CD4-positive, alpha-beta T cell treated with Interleukin-15 for 1 hour (primary cell): ENCODE measurements around the gene NUP62.

ENCODE experiments used
- DNase-seq: peaks from one replicate; pipeline ENCODE4 v3.0.0-alpha.2; 2020

The NUP62 gene

DNA sequence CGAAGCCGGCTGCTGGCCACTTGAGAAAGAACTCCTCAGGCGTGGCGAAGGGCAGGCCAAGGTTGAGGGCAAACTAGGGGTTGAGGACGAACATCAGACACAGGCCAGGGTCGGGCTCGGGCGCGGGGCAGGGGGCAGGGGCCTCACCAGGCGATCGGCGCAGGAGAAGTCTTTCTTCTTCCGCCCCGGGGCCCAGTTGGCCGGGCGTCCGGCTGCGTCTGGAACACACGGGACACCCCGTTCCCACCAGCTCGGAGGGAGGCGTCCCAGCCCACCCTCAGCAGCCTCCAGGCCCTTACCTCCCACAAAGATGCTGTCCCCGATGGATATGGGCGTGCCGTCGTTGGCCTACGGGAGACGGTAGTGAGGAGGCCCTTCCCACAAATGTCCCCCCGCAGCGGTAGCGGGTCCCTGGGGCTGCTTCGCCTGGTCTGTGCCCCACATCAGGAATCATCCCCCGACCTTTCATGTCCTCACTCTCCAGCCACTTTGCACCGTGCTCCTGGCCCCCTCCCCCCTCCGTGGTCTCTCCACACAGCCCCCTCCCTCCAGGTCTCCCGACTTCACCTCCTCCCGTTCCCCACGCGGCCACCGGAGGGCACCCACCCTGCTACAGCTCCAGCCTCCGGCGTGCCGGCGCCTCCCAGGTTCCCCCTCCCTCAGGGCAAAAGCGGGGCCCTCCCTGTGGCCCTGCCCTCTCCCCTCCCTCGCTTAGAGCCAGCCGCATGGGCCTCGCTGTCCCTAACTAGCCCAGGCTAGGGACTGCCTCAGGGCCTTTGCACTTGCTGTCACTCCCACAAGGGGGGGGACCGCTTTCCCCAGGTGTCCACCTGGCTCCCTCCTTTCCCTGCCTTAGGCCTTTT, 66.7 kb downstream of the NUP62 start:
- no peak for DNase-seq

DNA sequence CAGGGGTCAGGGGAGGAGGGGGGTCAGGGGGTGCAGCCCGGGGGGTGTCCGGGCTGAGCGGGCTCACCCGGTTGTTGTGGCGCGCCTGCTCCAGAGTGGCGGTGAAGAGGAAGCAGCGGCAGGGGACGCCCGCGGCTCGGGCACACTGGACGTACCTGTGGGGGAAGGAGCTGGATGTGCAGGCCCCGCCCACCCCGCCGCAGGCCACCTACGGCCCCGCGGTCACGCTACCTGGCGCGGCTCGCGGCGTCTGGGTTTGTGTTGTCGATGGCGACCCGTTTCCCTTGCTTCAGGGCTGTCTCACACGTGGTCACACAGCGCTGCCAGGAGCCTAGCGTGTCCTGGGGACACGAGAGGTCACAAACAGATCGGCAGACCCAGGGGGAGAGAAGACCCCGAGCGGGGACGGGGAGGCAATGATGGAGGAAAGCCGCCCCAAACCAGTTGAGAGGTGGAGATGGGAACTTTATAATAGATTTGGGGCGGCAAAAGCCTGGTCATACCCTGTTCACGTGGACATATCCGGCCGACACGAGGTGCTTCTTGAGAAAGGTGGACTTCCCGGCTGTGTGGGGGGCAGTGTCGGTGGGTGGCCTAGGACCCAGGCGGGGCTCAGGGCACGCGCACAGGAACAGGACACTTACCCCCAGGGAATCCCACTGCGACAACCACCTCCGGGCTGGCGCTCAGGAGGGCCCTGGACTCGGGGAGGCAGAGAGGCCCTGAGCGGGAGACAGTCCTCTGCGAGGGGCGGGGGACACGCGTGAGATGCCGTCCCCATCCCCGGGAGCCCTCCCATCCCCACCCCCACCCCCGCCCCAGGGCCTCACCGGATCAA, 67.5 kb downstream of the NUP62 start:
- DNase-seq = no peak

DNA sequence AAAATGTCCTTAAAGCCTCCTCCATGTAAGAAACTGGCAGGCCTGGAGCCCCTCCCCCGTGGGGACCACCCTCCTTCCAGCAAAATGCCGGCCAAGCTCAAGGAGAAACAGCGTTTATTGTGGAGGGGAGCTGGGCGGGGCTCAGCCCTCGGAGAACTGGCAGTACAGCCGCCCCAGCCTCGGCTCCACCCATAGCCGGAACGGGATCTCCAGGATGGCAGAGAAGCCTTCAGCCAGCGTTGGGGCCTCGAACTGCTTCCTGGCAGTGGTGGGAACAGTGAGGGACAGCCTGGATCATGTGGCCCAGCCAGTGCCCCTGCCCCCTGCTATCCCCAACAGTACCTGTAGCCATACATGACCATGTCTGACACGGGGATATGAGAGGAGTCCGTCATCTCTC, 68.2 kb downstream of the NUP62 start:
- DNase-seq = no peak

DNA sequence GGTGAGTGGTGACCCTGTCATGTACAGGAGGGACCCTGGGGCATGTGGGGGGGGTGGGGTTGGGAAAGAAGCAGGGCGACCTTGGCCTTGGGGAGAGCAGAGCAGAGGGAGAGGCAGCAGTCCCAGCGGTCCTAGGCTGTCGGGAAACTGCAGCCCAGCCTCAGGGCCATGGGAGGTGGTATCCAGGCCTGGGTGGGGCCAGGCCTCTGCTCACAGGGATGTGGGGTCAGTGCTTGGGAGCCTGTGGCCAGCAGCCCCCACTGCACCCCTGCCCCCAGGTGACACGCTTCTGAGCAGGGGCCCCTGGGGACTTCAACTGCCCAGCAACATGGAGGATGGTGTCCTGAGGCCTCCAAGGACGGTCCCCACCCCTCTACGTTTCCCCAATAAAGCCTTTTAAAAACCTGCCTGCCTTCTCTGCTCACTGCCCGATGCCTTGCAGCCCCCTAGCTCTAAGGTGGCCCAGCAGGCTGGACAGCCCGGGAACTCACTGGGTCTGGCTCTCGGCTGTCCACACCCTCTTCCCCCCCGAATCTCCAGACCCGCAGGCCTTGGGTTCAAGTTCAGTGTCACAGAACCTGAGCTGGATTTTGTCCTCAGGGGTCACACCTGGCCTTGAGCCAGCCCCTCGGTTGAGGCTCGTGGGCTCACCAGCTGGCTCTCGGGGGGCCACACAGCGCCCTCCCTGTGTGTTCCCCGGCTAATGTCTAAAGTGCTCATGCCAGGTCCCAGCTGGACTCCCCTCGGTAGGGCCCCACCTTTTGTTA, 68.8 kb downstream of the NUP62 start:
- no peak for DNase-seq

DNA sequence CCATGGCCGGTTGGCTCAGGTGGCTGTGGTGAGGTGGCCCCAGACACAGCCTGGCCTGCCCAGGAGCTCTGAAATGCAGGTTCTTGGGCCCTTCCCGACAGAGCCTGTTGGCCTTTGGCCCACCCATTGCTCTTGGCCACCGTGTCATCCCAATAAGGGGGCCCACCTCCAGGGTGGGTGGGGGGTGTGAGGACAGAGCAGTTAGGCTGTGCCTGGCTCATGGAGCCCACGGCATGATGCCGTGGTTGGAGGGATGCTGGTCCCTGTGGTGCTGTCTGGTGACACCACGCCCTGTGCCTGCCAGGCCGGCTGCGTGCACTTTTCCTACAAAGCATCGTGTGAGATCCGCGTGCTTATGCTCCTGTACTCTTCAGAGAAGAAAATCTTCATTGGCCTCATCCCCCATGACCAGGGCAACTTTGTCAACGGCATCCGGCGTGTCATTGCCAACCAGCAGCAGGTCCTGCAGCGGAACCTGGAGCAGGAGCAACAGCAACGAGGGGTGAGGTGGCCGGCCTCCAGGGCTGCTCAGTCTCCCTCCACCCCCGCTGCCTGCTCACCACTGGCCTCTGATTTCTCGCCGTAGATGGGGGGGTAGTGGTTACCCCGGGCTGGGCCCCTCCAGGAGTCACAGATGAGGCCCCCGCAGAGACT, 69.5 kb downstream of the NUP62 start:
- DNase-seq = no peak

DNA sequence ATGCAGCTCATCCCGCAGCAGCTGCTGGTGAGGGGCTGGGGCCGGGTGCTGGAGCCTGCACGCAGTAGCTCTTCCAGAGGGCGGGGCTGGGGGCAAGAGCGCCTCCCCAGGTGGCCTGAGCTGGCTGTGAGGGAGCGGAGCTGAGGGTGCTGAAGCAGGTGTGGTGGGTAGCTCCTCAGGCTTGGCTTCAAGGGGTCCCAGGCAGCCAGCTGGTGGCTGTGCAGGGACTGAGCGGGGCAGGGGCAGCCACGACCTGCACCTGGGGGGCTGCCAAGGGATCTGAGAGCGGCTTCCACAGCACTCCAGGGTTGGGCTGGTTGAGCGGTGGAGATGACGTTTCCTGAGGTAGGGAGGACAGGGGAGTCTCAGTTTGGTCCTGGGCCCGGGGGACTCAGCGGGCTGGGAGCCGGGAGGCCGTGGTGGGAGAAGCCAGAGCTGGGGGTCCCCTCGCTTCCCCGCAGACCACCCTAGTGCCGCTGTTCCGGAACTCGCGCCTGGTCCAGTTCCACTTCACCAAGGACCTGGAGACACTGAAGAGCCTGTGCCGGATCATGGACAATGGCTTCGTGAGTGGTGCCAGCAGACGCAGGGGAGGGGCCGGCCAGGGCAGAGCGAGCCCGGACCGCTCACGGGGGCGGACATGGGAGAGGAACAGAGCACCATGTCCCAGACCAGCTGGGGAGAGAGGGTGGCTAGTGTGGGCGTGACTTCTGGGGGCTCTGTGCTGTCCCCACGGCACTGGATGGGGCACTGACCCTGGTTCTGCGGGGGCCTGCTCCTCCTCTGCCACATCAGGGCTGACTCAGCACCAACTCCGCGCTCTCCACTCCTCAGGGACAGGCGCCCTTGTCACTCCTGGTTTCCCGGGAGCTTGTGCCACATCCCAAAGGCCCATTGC, 71.0 kb downstream of the NUP62 start:
- no peak for DNase-seq

DNA sequence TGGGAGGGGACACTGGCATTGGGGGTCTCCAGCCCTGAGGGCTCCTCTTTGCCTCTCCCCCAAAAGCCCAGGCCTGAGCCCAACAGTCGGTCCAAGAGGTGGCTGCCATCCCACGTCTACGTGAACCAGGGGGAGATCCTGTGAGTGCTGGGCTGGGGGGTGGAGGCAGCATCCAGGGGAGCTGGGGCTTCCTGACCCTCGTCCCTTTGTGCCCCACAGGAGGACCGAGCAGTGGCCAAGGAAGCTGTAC, 71.5 kb downstream of the NUP62 start:
- no peak for DNase-seq

DNA sequence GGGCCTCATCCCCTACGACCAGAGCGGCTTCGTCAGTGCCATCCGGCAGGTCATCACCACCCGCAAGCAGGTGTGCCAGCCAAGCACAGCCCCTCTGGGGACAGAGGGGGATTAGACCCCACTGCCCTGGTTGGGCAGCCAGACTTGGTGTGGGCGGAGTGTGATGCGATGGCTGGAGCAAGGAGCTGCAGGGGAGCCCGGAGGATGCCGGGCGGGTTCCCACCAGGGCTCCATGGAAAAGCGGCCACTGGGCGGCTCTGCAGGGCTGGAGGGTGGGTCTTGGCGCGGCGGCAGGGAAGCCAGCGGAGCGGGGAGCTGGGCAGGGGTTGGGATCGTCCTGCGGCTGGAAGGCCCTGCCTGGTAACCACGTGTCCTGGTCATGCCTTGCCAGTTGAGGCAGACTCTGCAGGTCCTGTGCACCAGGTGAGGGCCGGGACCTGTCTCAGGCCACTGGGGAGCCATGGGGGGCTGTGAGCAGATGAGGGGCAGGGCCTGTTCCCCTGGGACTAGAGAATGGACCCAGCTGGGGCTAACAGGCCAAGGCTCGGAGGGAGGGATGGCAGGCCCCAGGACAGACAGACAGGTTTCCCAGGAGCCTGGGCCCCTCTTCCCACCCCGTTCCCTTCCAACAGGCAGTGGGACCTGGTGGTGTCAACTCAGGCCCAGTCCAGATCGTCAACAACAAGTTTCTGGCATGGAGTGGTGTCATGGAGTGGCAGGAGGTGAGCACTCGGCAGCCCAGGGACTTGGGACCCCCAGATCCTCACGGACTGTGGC, 72.1 kb downstream of the NUP62 start:
- no peak for DNase-seq
